ENCODE data around the gene RTCA. TPM values are rescaled to one million over a fixed set of nuclear protein-coding genes. Genes with fewer than 3 reads are reported as not detected.

RTCA gene
- polyA plus RNA-seq, 1 experiment, result 28.6 TPM

GRCh38 chr1:100268202-100268601 lies 2.2 kb downstream of the RTCA start:
- Histone ChIP-seq H3K4me3 (ENCODE audit: low read depth, low read length) (no peak overlapping the region), H3K36me3 (ENCODE audit: control insufficient read depth, insufficient read depth, low read length) (peaks cover 8% of the 10 kb centered on the region), H3K27me3 (ENCODE audit: control insufficient read depth, insufficient read depth, low read length) (no peaks in the 10 kb centered on the region)
- ChIA-PET POLR2A (interaction anchor here (0.6 kb wide), 1 partner anchor 18 kb away, joined by 4 read pairs; no protein-coding TSS in a partner anchor), CTCF (interaction anchor here (0.9 kb wide), 1 partner anchor 15 kb away, joined by 4 read pairs; no protein-coding TSS in a partner anchor)
- no peak for DNase-seq (ENCODE audit: low read depth)
- TF ChIP-seq, protein P1, sequence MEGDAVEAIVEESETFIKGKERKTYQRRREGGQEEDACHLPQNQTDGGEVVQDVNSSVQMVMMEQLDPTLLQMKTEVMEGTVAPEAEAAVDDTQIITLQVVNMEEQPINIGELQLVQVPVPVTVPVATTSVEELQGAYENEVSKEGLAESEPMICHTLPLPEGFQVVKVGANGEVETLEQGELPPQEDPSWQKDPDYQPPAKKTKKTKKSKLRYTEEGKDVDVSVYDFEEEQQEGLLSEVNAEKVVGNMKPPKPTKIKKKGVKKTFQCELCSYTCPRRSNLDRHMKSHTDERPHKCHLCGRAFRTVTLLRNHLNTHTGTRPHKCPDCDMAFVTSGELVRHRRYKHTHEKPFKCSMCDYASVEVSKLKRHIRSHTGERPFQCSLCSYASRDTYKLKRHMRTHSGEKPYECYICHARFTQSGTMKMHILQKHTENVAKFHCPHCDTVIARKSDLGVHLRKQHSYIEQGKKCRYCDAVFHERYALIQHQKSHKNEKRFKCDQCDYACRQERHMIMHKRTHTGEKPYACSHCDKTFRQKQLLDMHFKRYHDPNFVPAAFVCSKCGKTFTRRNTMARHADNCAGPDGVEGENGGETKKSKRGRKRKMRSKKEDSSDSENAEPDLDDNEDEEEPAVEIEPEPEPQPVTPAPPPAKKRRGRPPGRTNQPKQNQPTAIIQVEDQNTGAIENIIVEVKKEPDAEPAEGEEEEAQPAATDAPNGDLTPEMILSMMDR (IDR thresholded peaks at IDR 0.05; ENCODE audit: insufficient read depth, low read depth, low read length), result no peak

DNA sequence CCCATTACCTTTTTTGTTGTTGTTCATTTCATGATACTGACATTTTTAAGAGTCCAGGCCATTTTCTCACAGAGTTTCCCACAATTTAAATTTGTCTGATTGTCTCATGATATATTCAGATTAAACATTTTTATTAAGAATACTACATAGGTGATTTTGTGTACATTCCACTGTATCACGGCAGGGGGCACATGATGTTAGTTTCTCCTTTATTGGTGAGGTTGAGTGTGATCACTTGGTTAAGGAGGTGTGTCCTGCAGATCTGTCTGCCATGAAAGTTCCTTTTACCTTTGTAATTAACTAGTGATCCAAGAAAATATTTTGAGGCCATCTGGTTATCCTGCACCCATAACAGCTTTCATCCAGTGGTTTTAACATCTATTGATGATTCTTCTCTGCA lies 11.8 kb downstream of the RTCA start:
- CTCF ChIA-PET, result no interaction called here
- H3K36me3 ChIP-seq (ENCODE audit: control insufficient read depth, insufficient read depth, low read length), result peaks cover 9% of the 10 kb centered on the region
- TF ChIP-seq, protein P1 (IDR thresholded peaks at IDR 0.05; ENCODE audit: insufficient read depth, low read depth, low read length), result no peak
- POLR2A ChIA-PET, result no interaction called here
- no peak overlapping the region for H3K4me3 ChIP-seq (ENCODE audit: low read depth, low read length)
- DNase-seq (ENCODE audit: low read depth), result no peak
- no peaks in the 10 kb centered on the region for H3K27me3 ChIP-seq (ENCODE audit: control insufficient read depth, insufficient read depth, low read length)

DNA sequence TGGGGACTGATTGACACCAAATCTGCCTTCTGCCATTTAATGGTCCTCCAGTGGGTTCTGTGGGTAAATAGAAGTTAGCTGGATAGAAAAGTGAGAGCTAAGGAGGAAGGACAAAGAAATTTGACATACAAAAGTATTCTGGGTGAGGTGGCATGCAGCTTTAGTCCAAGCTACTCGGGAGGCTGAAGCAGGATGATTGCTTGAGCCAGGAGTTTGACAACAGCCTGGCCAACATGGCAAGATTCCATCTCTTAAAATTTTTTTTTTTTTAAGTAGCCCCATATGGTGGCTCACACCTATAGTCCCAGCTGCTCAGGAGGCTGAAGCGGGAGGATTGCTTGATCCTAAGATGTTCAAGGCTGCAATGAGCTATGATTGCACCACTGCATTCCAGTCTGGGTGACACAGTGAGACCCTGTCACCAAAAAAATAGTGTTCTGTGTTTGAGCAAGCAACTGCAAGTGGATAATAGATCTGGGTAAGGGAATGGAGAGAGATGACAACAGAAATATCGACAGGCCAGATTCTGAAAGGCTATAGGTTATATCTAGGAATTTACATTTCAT lies 13.4 kb downstream of the RTCA start:
- POLR2A ChIA-PET, result interaction anchor here (0.7 kb wide), 1 partner anchor 79 kb away, joined by 6 read pairs; no protein-coding TSS in a partner anchor
- no peak for DNase-seq (ENCODE audit: low read depth)
- Histone ChIP-seq H3K36me3 (ENCODE audit: control insufficient read depth, insufficient read depth, low read length) (peaks cover 5% of the 10 kb centered on the region), H3K4me3 (ENCODE audit: low read depth, low read length) (no peak overlapping the region), H3K27me3 (ENCODE audit: control insufficient read depth, insufficient read depth, low read length) (no peaks in the 10 kb centered on the region)
- CTCF ChIA-PET, result interaction anchor here (0.6 kb wide), 1 partner anchor 13 kb away, joined by 3 read pairs; no protein-coding TSS in a partner anchor
- TF ChIP-seq, protein P1 (IDR thresholded peaks at IDR 0.05; ENCODE audit: insufficient read depth, low read depth, low read length), result no peak

DNA sequence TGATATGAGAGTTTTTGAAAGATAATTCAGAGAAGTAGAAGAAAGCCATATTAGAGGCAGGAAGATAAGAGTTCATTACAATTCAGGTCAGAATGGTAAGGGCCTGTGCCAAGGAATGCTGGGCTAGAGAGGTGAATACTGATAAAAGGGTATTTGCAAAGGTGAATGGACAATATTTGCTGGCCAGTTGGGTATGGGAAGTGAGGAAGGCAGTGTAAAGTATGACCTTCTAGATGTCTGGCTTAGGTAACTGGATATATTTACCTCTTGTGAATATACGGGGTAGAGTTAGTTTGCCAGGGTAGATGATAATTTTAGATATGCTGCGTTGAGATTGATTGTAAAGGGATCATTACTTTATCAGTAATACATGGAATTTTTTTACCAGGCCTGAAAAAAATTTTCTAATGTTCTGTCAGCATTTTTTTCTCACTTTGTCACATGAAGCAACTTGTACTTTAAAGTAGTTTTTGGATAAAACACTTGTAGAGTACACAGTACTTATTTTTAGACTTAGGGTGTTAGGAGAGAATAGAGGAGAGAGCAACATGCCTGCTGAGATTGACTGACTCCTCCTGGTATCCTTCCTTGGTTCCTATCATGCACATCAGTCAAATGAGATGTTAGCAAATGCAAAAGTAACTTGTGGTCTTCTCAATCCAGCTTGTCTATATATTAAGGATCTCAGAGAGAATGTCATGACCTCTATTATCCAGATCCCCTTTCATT lies 14.1 kb downstream of the RTCA start:
- POLR2A ChIA-PET, result no interaction called here
- TF ChIP-seq, protein P1 (IDR thresholded peaks at IDR 0.05; ENCODE audit: insufficient read depth, low read depth, low read length), result no peak

DNA sequence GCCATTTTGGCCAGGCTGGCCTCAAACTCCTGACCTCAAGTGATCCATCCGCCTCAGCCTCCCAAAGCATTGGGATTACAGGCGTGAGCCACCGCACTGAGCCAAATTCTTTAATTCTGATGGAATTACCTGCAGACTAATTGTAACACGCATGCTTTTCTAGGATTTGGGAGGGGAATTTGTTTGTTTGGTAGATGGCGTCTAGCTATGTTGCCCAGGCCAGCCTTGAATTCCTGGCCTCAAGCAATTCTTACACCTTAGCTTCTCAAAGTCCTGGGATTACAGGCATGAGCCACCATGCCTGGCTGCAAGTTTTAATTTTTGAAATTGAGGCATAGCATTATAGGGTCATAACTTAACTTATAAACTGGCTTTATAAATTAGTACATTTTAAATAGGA lies 18.6 kb downstream of the RTCA start:
- H3K27me3 ChIP-seq (ENCODE audit: control insufficient read depth, insufficient read depth, low read length), result no peaks in the 10 kb centered on the region
- H3K36me3 ChIP-seq (ENCODE audit: control insufficient read depth, insufficient read depth, low read length), result peaks cover 10% of the 10 kb centered on the region
- H3K4me3 ChIP-seq (ENCODE audit: low read depth, low read length), result no peak overlapping the region
- ChIA-PET CTCF (no interaction called here), POLR2A (no interaction called here)
- TF ChIP-seq, protein P1 (IDR thresholded peaks at IDR 0.05; ENCODE audit: insufficient read depth, low read depth, low read length), result no peak
- DNase-seq (ENCODE audit: low read depth), result no peak

More for the DNA sequence above, 14.1 kb downstream of the RTCA start:
- no peak for DNase-seq (ENCODE audit: low read depth)
- Histone ChIP-seq H3K27me3 (ENCODE audit: control insufficient read depth, insufficient read depth, low read length) (no peaks in the 10 kb centered on the region), H3K4me3 (ENCODE audit: low read depth, low read length) (no peak overlapping the region), H3K36me3 (ENCODE audit: control insufficient read depth, insufficient read depth, low read length) (peaks cover 5% of the 10 kb centered on the region)
- CTCF ChIA-PET, result no interaction called here

Measured in BJ (cell line).